GM18870 (cell line): Measurements from ENCODE around the gene ARHGAP25.
A peak's percentile ranks its signal among the peaks of the same experiment; 100 is the strongest.

Experiments used
- ATAC-seq: cut with Tn5 transposase; IDR thresholded peaks from one replicate; pipeline ENCODE4 v1.9.1; 2021; ENCODE audit warnings: moderate library complexity; ENCODE audit not compliant: unreplicated experiment

ARHGAP25 gene

DNA sequence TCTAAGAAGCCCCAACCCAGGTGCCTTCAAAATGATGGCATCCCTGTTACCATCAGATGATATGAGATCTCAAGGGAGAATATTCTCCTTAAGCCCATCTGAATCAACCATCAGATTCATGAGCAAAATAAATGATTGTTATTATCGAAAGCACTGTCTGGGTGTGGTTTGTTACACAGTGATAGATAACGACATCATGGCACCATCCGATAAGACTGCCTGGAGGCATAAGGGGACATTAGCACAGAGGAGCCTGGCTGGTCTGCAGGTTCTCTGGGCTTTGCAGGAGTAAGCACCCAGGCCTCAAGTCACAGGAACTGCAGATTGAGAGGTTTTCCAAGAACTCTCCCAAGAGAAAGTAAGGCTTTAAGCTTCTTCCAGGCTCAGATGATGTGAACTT is 120.9 kb downstream of the ARHGAP25 start:
- no peak for ATAC-seq

DNA sequence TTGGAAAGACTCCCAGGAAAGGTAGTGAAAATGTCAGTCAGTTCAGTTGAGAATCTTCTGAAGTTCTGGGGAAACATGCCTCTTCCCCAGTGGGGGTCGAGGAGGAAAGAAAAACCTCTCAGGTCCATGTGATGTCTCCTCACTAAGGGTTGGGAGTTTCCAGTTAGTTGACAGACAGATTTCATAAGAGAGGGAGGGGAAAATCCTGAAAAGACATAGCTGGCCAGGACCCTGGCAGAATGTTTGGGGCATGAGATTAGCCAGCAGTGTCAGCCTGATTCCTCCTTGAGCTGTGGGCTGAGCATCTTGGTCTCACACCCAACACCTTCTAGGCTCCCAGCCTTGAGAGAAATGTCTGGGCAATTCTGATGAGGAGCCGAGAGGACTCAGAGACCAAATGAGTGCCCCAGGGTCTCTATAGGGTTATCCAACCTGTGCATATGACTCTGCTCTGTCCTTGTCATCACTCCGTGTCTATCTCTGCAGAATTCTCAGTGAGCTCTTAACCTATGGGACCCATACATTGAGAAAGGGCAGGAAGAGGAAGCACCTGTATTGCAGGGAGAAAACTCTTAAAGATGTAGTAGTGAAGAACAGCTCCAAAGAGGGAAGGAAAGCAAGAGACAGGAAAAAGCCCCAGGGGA is 122.7 kb downstream of the ARHGAP25 start:
- peak; percentile 15 for ATAC-seq

DNA sequence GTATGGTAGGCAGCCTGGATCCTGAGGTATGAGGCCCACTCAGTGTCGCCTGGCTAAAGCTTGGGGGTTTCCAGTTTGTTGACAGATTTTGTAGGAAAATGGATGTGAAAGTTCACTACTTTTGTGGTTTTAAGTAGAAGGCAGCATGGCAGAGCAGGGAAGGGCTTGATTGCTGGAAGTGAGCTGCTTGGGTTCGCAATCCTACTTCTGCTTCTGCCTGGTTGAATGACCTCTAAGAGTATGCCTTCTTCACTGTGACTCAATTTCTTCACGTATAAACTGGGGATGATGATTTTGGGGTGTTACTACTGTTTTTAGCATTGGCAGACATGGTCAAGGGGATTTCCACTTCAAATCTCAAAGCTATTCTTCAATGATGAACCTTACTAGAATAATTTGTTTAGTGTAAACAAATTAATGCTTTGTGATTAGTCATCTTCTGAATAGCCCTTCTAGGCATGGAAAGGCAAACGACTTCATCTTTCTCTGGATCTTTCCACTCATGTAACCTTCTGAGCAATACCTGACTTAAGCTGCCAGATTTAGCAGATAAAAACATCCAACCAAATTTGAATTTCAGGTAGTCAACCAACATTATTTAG is 123.3 kb downstream of the ARHGAP25 start:
- peak; percentile 65 for ATAC-seq

DNA sequence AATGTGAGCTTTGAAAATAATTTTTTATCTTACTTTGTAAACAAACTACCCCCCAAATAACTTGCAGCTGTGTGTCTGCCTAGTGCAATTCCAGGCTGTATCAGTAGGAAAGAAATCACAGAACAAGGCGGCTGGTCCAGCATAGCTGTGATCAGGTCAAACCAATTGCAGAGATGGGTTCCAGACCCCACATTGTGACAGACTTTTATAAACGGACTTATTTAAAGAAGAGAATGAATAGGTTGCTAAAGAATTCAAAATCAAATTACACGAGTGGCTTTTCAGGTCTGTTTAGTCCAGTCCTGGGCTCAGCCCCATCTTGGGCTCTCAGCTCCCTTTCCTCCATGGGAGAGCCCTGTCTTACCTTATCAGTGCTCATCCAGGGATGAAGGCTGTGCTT is 125.5 kb downstream of the ARHGAP25 start:
- no peak for ATAC-seq

DNA sequence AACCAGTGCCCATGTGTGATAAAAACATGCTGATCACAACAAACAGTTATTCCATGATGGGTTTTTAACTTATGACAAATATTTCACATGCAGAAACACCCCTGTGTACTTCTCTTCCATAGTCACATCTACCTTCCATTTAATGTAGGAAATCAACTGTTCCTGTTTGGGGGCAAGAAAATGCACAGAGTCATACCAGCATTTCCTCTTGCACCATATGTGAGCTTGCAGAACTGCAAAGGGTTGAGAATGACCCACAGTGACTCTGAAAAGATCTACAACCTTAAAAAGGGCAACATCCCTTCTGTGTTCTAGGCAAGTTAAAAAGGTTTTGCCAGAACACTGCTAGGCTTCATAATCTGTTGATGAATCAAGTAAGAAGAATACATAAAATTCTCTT is 126.7 kb downstream of the ARHGAP25 start:
- no peak for ATAC-seq

DNA sequence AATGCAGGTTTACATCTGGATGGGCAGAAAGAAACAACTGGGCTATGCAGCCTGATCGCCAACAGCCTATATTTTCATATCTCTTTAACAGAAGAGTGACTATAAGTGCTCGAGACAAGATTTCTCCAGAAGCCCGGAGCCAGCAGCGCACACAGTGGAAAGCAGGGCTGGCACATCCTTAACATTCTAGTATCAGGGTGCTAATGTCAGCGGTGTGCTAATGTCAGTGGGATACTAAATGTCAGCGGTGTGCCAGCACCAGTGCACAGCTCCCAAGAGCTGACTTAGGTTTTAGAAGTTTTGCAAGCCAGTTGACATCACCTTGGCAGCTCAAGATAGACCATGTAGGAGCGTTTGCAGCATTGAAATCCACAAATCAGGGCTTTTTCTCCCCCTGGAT is 128.3 kb downstream of the ARHGAP25 start:
- ATAC-seq, result no peak

DNA sequence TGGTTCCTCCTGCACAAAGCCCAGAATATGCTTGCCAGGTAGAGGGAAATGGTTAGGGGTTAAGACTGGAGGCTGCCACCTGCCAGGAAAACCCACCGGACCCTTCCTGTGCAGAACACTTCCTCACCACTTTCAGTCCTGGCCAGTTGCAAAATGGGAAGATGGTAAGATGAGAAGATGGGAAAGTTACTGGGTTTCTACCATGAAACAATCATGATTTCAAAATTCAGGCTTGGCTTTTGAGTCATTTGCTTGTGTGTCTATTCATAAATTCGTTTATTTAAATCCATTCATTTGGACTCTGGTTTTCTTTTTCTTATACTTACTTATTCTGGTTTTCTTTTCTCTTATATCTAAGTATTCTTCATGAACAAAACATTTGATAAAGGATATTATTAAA is 129.4 kb downstream of the ARHGAP25 start:
- ATAC-seq, result no peak

DNA sequence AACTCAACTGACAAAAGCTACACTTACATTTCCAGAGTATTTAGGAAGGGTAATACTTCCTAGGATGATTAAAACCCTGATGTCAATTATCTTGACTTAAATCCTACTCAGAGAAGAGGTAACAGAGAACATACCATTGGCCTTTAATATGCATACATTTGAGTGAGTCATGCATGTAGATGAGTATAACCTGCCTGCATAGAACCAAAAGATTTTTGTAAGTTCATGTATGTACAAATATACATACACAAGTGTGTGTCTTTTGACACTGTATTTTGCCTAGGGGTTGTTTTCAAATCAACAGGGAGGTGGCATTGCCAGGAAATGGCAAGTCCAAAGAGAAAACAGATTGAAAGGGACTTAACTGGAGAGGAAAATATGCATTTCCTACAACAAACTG is 130.5 kb downstream of the ARHGAP25 start:
- ATAC-seq, result no peak

DNA sequence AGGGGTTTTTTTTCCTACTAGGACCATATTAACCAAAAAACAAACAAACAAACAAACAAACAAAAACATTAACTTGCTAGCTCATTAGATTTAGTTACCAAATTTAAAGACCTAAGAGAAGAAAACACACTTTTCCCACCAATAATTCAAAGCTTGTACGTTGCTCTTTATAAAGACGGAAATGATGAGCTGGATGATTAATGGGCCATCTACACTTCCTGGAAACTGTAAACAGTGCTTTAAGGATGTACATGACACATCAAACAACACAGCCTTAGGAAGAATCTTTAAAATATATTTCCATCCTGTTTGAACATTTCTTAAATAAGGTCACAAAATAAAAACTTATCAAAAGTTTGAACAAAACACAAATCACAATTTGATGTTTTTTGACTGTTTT is 135.6 kb downstream of the ARHGAP25 start:
- ATAC-seq, result no peak

DNA sequence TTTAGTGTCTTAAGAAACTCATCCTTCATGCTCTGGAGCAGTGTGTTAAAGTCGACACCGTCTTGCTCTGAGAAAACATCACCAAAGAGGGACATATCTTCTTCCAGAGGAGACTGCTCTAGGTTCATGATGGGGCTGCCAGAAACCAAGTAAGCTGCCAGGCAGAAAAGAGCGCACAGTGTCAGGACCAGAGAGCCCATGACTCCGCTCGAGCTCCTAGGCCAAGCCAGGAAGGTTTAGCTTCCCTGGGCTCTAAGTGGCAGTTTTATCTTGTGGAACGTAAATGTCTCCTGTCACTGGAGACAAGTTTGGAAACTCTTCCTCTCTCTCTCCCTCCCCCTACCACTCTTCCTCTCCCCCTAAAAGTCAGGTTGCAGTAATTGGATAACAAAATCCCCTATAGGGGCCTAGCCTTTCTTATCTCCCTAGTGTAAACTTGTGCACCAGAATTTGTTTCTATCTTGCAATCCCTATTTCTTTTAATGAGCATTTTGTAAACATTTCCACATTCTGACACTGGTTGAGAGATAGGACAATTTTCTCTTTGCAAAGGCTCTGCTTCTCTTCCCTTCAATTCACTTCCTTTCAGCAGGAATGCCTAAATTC is 136.7 kb downstream of the ARHGAP25 start, which contains the start of gene BMP10:
Gene BMP10, minus strand, starts transcription at position 239 of the 606 bp plus-strand sequence. Its CDS starts 39 bp downstream, at position 200.
- no peak for ATAC-seq
